Measurements from ENCODE around the gene DLL4.

Gene DLL4

DNA sequence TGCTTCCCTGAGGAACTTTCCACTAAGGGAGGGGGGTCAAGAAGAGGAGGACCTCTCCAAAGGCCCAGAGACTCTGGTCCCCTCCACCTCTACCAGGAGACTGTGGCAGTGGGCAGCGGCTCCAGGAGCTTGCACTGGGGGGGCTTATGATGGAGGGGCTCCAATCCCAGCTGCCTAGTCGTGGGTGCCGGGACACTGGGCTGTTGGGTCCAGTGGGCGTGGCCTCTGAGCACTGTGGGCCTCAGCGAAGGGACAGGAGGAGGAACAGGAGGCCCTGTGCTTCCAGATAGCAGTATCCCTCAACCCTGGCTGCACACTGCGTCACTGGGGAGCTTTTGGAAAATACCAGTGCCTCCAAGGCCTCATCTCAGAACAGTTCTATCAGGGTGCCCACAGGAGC is 13.5 kb upstream of the DLL4 start:
- TF ChIP-seq, protein P1, sequence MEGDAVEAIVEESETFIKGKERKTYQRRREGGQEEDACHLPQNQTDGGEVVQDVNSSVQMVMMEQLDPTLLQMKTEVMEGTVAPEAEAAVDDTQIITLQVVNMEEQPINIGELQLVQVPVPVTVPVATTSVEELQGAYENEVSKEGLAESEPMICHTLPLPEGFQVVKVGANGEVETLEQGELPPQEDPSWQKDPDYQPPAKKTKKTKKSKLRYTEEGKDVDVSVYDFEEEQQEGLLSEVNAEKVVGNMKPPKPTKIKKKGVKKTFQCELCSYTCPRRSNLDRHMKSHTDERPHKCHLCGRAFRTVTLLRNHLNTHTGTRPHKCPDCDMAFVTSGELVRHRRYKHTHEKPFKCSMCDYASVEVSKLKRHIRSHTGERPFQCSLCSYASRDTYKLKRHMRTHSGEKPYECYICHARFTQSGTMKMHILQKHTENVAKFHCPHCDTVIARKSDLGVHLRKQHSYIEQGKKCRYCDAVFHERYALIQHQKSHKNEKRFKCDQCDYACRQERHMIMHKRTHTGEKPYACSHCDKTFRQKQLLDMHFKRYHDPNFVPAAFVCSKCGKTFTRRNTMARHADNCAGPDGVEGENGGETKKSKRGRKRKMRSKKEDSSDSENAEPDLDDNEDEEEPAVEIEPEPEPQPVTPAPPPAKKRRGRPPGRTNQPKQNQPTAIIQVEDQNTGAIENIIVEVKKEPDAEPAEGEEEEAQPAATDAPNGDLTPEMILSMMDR (IDR thresholded peaks at IDR 0.05; ENCODE audit: extremely low read depth, missing control alignments) = no peak
- no peak for DNase-seq (ENCODE audit: low spot score)

DNA sequence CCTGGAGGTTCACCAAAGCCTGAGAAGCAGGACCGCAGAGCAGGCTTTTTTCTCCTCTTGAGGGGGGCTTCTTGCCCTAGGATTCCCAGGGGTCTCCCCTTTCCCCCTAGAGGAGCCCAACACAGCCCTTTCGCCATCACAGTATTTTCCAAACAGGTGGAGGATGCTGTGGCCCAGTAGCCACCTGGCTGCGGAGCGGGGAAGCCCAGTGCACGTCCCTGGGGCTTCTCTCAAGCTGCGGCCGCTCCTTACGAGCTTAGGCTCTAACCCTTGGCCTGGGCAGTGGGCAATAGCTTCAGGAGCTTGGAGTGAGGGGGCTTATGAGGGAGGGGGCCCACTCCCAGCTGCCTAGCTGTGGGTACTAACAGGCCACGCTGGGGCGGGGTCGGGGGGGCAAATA is 11.6 kb upstream of the DLL4 start:
- TF ChIP-seq, protein P1 (IDR thresholded peaks at IDR 0.05; ENCODE audit: extremely low read depth, missing control alignments) = no peak
- DNase-seq (ENCODE audit: low spot score) = no peak

DNA sequence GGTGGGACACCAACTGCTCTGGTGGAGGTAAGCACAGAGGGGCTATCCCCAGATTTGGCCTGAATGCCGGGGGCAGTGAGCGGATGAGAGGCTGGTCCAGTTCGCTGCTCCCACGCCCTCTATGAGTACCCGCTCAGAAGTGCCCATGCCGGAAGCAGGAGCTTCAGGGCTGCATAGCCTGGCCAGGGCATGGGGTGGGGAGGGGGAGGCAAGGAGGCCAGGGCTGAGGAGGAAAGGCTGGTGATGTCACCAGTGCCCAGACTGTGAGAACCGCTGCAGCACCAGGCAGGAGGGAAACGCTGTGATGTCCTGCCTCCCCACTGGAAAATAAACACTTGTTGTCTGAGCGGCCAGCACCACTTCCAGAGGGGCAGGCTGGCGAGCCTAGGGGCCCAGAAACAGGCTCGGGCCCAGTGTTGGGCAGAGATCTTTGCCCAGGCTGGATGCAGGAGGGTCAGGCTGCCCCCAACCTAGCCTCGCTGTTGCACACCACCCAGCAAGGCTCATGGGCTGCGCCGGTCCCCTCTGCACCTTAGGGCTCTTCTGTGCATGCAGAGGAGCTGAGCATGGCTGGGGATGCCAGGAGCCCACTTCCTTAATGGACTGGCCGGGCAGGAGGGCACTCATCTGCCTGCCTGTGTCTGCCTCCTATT is 10.9 kb upstream of the DLL4 start:
- TF ChIP-seq, protein P1 (IDR thresholded peaks at IDR 0.05; ENCODE audit: extremely low read depth, missing control alignments) = no peak
- no peak for DNase-seq (ENCODE audit: low spot score)

DNA sequence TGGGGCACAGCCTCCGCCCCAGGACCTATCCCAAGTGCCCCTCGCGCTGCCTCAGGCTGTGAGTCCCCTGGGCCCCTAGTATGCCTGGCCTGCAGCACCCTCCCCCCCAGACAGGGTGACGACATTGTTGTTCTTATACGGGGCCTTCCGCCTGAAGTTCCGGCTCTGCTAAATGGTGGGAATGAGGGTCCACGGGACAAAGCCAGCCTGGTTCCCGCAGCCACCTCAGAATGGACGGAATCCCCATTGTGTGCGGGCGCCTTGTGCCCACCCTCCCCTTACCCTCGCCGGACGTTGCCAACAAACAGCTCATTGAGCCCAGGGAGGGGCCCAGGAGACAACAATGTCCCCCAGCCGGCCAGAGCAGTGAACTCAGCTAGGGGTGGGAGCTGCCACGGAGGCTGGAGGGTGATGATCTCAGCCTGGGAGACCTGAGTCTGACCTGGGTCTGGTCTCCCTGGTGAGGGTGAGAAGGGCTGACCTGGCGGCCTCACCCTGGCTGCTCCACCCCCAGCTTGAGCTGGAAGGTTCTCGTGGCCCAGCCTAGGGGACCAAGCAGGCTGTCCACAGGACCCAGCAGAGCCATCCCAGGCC is 10.2 kb upstream of the DLL4 start:
- TF ChIP-seq, protein P1 (IDR thresholded peaks at IDR 0.05; ENCODE audit: extremely low read depth, missing control alignments) = no peak
- no peak for DNase-seq (ENCODE audit: low spot score)

DNA sequence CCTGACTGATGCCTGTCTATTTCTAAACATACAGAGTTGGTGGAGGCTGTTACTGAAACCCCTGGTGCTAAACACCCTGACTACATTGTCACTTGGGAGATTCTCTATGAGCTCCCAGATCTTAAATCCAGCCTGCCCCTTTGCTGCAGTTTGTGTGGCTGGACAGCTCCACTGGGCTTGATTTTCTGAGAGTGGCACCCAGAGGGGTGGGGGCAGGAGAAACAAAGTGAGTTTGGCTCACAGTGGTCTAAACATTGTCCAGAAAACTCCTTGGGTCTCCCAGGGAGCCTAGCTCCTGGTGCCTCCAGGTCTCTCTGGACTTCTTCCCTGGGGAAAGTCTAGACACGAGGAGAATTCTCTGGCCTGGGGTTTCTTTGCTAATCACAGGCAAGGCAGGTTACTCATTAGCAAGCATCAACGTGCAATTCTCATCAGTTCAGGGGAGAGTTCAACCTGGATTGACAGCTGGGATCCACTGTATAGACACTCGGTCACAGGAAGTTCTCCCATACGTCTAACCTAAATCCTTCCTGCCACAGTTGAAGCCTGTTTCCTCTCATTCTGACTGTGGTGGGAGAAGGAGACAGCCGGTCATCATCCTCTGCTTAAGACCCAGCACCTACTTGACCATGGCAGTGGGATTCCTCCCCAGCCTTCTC is 7.1 kb upstream of the DLL4 start:
- TF ChIP-seq, protein P1 (IDR thresholded peaks at IDR 0.05; ENCODE audit: extremely low read depth, missing control alignments) = no peak
- DNase-seq (ENCODE audit: low spot score) = no peak

DNA sequence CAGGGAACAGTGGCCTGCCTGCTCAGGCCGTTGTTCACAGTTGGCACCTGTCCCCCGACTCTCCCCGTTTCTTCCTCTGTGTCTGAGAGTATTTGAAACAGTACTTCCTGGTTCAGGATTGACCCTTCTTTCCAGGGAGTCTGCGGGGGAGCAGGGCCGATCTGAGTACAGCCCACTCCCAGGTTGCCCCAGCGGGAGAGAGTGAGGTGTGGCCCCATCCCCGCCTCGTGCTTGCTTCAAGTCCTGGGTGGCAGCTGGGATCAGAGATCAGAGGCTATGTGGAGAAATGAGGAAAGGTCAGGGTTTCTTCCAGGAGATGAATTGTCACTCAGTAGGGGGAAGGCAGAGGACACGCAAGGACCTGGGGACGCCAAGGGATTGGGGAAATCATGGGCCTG is 6.5 kb upstream of the DLL4 start:
- TF ChIP-seq, protein P1 (IDR thresholded peaks at IDR 0.05; ENCODE audit: extremely low read depth, missing control alignments) = no peak
- DNase-seq (ENCODE audit: low spot score) = no peak

DNA sequence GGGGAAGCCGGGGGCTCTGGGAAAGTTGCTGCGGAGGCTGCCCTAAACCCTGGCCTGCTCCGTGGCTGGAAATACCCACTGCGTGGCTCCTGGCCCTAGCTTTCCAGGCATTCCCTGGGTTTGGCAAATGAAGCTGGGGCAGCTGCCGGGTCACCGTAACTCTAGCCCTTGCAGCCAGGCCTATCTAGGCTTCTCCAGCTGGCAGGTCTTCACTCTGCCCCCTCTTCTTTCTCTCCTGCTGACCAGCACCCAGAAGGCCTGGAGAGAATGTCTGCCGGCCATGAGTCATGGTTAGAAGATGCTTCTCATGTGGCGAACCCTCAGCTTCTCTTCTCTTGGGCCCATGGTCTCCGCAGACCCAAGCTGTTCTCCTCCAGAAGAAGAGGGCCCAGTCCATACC is 5.6 kb upstream of the DLL4 start:
- TF ChIP-seq, protein P1 (IDR thresholded peaks at IDR 0.05; ENCODE audit: extremely low read depth, missing control alignments) = no peak
- no peak for DNase-seq (ENCODE audit: low spot score)
